ENCODE data around the gene PACS1. TPM values are rescaled to one million over a fixed set of nuclear protein-coding genes. Genes with fewer than 3 reads are reported as not detected.

PACS1 gene
- total and polyA plus RNA-seq, 5 donors from 2014 or later, result 43.8 to 306 (median 48.3) TPM

GRCh38 chr11:66203847-66204246, 133.8 kb downstream of the PACS1 start:
- Histone ChIP-seq H3K9me3 (ENCODE audit: control insufficient read depth in 2 of 2, low read length in 2 of 2) (no peaks in the 10 kb centered on the region), H3K27ac (ENCODE audit: insufficient read depth, low read length, poor library complexity, severe bottlenecking) (no peak overlapping the region), H3K4me1 (ENCODE audit: control insufficient read depth, insufficient read depth, low read length, poor library complexity, severe bottlenecking) (no peaks in the 10 kb centered on the region), H3K27me3 (ENCODE audit: control insufficient read depth, insufficient read depth, low read length) (no peaks in the 10 kb centered on the region), H3K4me3 (ENCODE audit: low read depth, low read length) (no peak overlapping the region), H3K36me3 (ENCODE audit: control insufficient read depth, insufficient read depth, low read length) (peaks cover 9% of the 10 kb centered on the region)
- Mint-ChIP-seq H3K4me1 (peaks cover under 1 to 11% (median 8%) of the 10 kb centered on the region in 4 donors), H3K36me3 (peaks cover 25% of the 10 kb centered on the region), H3K9me3 (peaks cover 3 to 16% (median 9%) of the 10 kb centered on the region in 7 donors), H3K4me3 (no peak overlapping the region), H3K27me3 (no peaks in the 10 kb centered on the region), H3K27ac (peak overlapping the region in 2 of 3 donors; percentile 69 to 88)
- no peak for DNase-seq
- no peak for ATAC-seq (ENCODE audit: low read depth in 2 of 2)

- H3K27ac Mint-ChIP-seq, result peak overlapping the region in 2 of 3 donors; percentile 13 to 76
- no peaks in the 10 kb centered on the region for H3K27me3 ChIP-seq (ENCODE audit: control insufficient read depth, insufficient read depth, low read length)
These were observed 134.3 kb downstream of the PACS1 start for GRCh38 chr11:66204412-66204811.

GRCh38 chr11:66207816-66208215, 137.7 kb downstream of the PACS1 start:
- no peak for DNase-seq
- Mint-ChIP-seq H3K27me3 (no peaks in the 10 kb centered on the region), H3K4me1 (peaks cover 5 to 12% (median 6%) of the 10 kb centered on the region in 4 donors), H3K4me3 (no peak overlapping the region), H3K9me3 (peaks cover 0 to 5% (median 1%) of the 10 kb centered on the region in 7 donors), H3K27ac (peak overlapping the region in 2 of 3 donors; percentile 60 to 92), H3K36me3 (peaks cover 23% of the 10 kb centered on the region)
- Histone ChIP-seq H3K9me3 (ENCODE audit: control insufficient read depth in 2 of 2, low read length in 2 of 2) (no peaks in the 10 kb centered on the region), H3K36me3 (ENCODE audit: control insufficient read depth, insufficient read depth, low read length) (peaks cover 32% of the 10 kb centered on the region), H3K4me1 (ENCODE audit: control insufficient read depth, insufficient read depth, low read length, poor library complexity, severe bottlenecking) (no peaks in the 10 kb centered on the region), H3K4me3 (ENCODE audit: low read depth, low read length) (no peak overlapping the region), H3K27ac (ENCODE audit: insufficient read depth, low read length, poor library complexity, severe bottlenecking) (no peak overlapping the region), H3K27me3 (ENCODE audit: control insufficient read depth, insufficient read depth, low read length) (no peaks in the 10 kb centered on the region)
- no peak for ATAC-seq (ENCODE audit: low read depth in 2 of 2)

More at GRCh38 chr11:66204412-66204811, 134.3 kb downstream of the PACS1 start:
- H3K9me3 ChIP-seq (ENCODE audit: control insufficient read depth in 2 of 2, low read length in 2 of 2), result no peaks in the 10 kb centered on the region
- peaks cover 5 to 12% (median 8%) of the 10 kb centered on the region in 4 donors for H3K4me1 Mint-ChIP-seq
- DNase-seq, result no peak
- H3K4me3 Mint-ChIP-seq, result no peak overlapping the region
- ATAC-seq (ENCODE audit: low read depth in 2 of 2), result no peak
- H3K27ac ChIP-seq (ENCODE audit: insufficient read depth, low read length, poor library complexity, severe bottlenecking), result no peak overlapping the region
- H3K36me3 Mint-ChIP-seq, result peaks cover 26% of the 10 kb centered on the region
- H3K4me3 ChIP-seq (ENCODE audit: low read depth, low read length), result no peak overlapping the region
- H3K4me1 ChIP-seq (ENCODE audit: control insufficient read depth, insufficient read depth, low read length, poor library complexity, severe bottlenecking), result no peaks in the 10 kb centered on the region
- peaks cover 2 to 16% (median 7%) of the 10 kb centered on the region in 7 donors for H3K9me3 Mint-ChIP-seq
- H3K36me3 ChIP-seq (ENCODE audit: control insufficient read depth, insufficient read depth, low read length), result peaks cover 13% of the 10 kb centered on the region
- H3K27me3 Mint-ChIP-seq, result no peaks in the 10 kb centered on the region

- Histone ChIP-seq H3K27ac (ENCODE audit: insufficient read depth, low read length, poor library complexity, severe bottlenecking) (no peak overlapping the region), H3K36me3 (ENCODE audit: control insufficient read depth, insufficient read depth, low read length) (peaks cover 52% of the 10 kb centered on the region), H3K9me3 (ENCODE audit: control insufficient read depth in 2 of 2, low read length in 2 of 2) (no peaks in the 10 kb centered on the region), H3K4me1 (ENCODE audit: control insufficient read depth, insufficient read depth, low read length, poor library complexity, severe bottlenecking) (no peaks in the 10 kb centered on the region), H3K27me3 (ENCODE audit: control insufficient read depth, insufficient read depth, low read length) (no peaks in the 10 kb centered on the region), H3K4me3 (ENCODE audit: low read depth, low read length) (no peak overlapping the region)
- no peak overlapping the region for H3K4me3 Mint-ChIP-seq
- peaks cover 26% of the 10 kb centered on the region for H3K36me3 Mint-ChIP-seq
- ATAC-seq (ENCODE audit: low read depth in 2 of 2), result no peak
- peaks cover 0 to 14% (median 6%) of the 10 kb centered on the region in 4 donors for H3K4me1 Mint-ChIP-seq
- DNase-seq, result no peak
- H3K9me3 Mint-ChIP-seq, result no peaks in the 10 kb centered on the region
- H3K27ac Mint-ChIP-seq, result no peak overlapping the region
- no peaks in the 10 kb centered on the region for H3K27me3 Mint-ChIP-seq
These were observed 141.0 kb downstream of the PACS1 start for GRCh38 chr11:66211100-66211499.

- Histone ChIP-seq H3K27ac (ENCODE audit: insufficient read depth, low read length, poor library complexity, severe bottlenecking) (no peak overlapping the region), H3K9me3 (ENCODE audit: control insufficient read depth in 2 of 2, low read length in 2 of 2) (no peaks in the 10 kb centered on the region), H3K4me1 (ENCODE audit: control insufficient read depth, insufficient read depth, low read length, poor library complexity, severe bottlenecking) (no peaks in the 10 kb centered on the region), H3K4me3 (ENCODE audit: low read depth, low read length) (no peak overlapping the region), H3K27me3 (ENCODE audit: control insufficient read depth, insufficient read depth, low read length) (no peaks in the 10 kb centered on the region), H3K36me3 (ENCODE audit: control insufficient read depth, insufficient read depth, low read length) (peaks cover 80% of the 10 kb centered on the region)
- DNase-seq (no peak), ATAC-seq (ENCODE audit: low read depth in 2 of 2) (no peak)
- no peaks in the 10 kb centered on the region for H3K9me3 Mint-ChIP-seq
- no peak overlapping the region for H3K4me3 Mint-ChIP-seq
- peaks cover 0 to 15% (median 12%) of the 10 kb centered on the region in 4 donors for H3K4me1 Mint-ChIP-seq
- no peaks in the 10 kb centered on the region for H3K27me3 Mint-ChIP-seq
- peaks cover 37% of the 10 kb centered on the region for H3K36me3 Mint-ChIP-seq
- peak overlapping the region in 1 of 3 donors; percentile 29 for H3K27ac Mint-ChIP-seq
These were observed 146.8 kb downstream of the PACS1 start for GRCh38 chr11:66216911-66217310.

GRCh38 chr11:66218036-66218435, 148.0 kb downstream of the PACS1 start:
- no peak for ATAC-seq (ENCODE audit: low read depth in 2 of 2)
- Mint-ChIP-seq H3K27ac (peak overlapping the region; percentile 67 to 84 (median 73)), H3K36me3 (peaks cover 44% of the 10 kb centered on the region), H3K27me3 (peaks cover 4% of the 10 kb centered on the region), H3K4me3 (no peak overlapping the region), H3K4me1 (peaks cover 0 to 25% (median 20%) of the 10 kb centered on the region in 4 donors), H3K9me3 (no peaks in the 10 kb centered on the region)
- peaks cover 9% of the 10 kb centered on the region for H3K4me1 ChIP-seq (ENCODE audit: control insufficient read depth, insufficient read depth, low read length, poor library complexity, severe bottlenecking)
- DNase-seq, result peak in 1 of 3 donors; percentile 61
- peak overlapping the region; percentile 14 for H3K27ac ChIP-seq (ENCODE audit: insufficient read depth, low read length, poor library complexity, severe bottlenecking)
- no peak overlapping the region for H3K4me3 ChIP-seq (ENCODE audit: low read depth, low read length)
- no peaks in the 10 kb centered on the region for H3K27me3 ChIP-seq (ENCODE audit: control insufficient read depth, insufficient read depth, low read length)
- peaks cover 75% of the 10 kb centered on the region for H3K36me3 ChIP-seq (ENCODE audit: control insufficient read depth, insufficient read depth, low read length)
- no peaks in the 10 kb centered on the region for H3K9me3 ChIP-seq (ENCODE audit: control insufficient read depth in 2 of 2, low read length in 2 of 2)

- Mint-ChIP-seq H3K27ac (peak overlapping the region in 1 of 3 donors; percentile 83), H3K36me3 (peaks cover 41% of the 10 kb centered on the region), H3K4me3 (no peak overlapping the region), H3K27me3 (peaks cover 4% of the 10 kb centered on the region), H3K9me3 (no peaks in the 10 kb centered on the region), H3K4me1 (peaks cover 0 to 27% (median 20%) of the 10 kb centered on the region in 4 donors)
- DNase-seq (no peak), ATAC-seq (ENCODE audit: low read depth in 2 of 2) (no peak)
- Histone ChIP-seq H3K9me3 (ENCODE audit: control insufficient read depth in 2 of 2, low read length in 2 of 2) (no peaks in the 10 kb centered on the region), H3K27ac (ENCODE audit: insufficient read depth, low read length, poor library complexity, severe bottlenecking) (no peak overlapping the region), H3K27me3 (ENCODE audit: control insufficient read depth, insufficient read depth, low read length) (no peaks in the 10 kb centered on the region), H3K4me1 (ENCODE audit: control insufficient read depth, insufficient read depth, low read length, poor library complexity, severe bottlenecking) (peaks cover 9% of the 10 kb centered on the region), H3K4me3 (ENCODE audit: low read depth, low read length) (no peak overlapping the region), H3K36me3 (ENCODE audit: control insufficient read depth, insufficient read depth, low read length) (peaks cover 68% of the 10 kb centered on the region)
These were observed 149.0 kb downstream of the PACS1 start for GRCh38 chr11:66218846-66219620.
